HPDE6-E6E7 (cell line): ENCODE results near the gene NUTM2D.
"Not testable (repeated sequence)": the region's sequence is repeated elsewhere in the genome, so short reads cannot be mapped to it uniquely, and the experiment has no call there.

Experiments
- DNase-seq: peaks from one replicate; pipeline ENCODE4 v3.0.0; 2011; ENCODE audit warnings: missing footprints; ENCODE audit errors: extremely low spot score

Gene NUTM2D

DNA sequence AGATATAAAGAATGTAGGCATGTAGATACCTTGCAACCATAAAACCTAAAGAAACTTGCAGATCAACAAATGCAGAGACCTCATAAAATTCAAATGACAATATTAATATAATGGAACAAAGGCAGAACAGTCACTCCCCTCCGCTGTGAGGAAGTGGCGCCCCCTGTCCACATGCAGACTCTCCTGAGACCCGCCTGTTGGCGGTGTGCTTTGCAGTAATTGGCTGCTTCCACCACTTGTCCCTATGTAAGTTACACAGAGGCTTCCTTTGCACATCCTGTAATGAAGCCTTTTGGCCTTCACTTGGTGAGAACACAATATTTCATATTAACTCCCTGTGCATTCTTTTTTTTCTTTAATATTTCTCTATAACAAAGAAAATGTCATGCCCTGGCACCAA lies 21.6 kb downstream of the NUTM2D start:
- DNase-seq: not testable (repeated sequence)

- DNase-seq: not testable (repeated sequence)
Observed at GRCh38 chr10:87383149-87383857, 25.8 kb downstream of the NUTM2D start.

DNA sequence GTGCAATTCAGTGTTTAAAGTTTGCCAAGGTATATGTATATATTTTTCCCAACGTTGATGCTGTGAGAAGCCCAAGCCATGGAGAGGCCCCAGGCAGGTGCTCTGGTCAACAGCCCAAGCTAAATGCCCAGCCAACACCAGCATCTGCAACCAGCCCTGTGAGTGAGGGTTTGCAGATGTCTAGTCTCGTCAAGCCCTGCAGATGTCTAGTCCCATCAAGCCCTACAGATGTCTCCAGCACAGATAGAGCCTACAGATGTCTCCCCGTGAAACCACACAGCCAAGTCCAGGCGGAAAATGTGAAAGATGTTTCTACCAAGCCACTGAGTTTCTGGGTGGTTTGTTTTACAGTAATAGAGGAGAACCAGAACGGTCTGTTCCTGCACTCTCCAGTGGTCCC lies 26.7 kb downstream of the NUTM2D start:
- DNase-seq: not testable (repeated sequence)

GRCh38 chr10:87385762-87386360 lies 28.3 kb downstream of the NUTM2D start:
- DNase-seq: not testable (repeated sequence)

DNA sequence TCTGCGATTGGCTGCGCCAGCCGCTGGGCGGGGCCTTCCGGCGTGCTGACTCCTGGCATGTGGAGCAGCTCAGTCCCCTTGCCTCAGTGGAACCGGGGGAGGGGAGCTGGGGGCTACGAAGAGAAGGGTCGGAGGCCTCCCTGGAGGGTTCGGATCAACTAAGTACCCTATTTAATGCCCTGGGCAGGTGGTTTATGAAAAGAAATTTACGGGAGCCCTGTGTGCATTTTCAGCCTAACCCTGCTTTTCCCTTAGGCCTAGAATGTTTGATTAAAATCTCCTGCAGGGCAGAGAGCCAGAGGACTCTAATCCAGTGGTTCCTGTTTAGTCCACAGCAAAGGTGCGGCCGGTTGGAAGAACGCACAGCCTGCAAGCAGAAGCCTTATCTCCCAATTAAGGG lies 33.8 kb downstream of the NUTM2D start:
- DNase-seq: not testable (repeated sequence)

DNA sequence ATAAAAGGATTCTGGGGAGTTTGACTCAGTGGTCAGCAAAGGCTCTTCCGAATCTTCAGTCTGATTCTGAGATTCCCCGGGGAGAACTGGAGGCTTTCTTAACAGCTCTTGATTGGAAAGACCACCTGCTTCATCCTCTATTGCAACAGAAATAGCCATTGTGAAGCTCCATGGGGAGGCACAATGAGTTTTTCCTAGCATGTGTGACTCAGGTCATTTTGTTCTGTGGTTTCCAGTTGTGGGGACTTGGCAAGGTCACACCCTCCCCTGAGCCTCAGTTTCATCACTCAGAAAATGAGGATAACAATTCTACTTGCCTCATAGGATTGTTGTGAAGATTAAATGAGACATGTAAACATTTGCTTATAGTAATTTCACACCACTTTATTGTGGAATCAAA lies 38.7 kb downstream of the NUTM2D start:
- DNase-seq: not testable (repeated sequence)

- not testable (repeated sequence) for DNase-seq
Observed at GRCh38 chr10:87398436-87398835, 40.9 kb downstream of the NUTM2D start.

DNA sequence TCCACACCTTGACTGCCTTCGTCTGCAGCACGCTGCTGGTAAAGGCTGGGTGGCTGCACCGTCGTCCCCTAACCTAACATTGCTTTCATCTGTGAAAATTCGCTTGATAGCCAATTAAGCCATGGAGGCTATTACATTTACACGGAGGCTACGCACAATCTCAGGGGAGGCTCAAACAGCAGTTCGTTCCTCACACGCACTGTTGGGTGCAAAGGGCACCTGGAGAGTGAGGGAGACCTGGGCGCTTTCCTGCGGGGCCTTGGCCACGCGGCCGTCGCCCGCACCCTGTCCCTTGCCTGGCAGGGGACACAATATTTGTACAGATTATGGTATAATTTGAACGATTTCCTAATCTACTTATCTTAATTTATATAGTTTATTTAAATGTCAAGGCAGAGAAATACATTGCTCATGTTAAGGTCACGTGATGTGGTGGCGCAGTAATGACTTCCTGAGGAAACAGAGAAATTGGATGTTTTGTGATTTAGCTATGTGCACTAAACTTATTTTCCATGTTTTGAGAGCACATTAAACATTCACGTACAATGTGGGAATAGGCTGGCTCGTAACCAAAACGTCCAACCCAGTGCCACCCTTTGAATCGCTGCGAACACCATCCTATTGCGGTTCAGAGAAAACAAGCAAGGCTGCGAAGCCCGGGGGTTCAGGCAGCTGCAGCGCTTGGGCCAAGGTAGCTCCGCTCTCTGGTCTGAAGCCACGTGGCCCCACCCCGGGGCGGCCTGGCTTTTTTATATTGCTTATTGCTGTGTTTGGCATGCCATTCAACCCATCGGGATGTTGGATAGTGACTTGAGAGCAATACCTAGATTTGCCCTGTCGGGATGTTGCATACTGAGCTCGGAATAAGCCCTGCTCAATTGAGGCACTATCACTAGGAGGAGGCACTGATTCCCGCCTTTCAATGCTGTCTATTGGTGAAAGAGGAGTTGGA lies 50.2 kb downstream of the NUTM2D start:
- DNase-seq: not testable (repeated sequence)

DNA sequence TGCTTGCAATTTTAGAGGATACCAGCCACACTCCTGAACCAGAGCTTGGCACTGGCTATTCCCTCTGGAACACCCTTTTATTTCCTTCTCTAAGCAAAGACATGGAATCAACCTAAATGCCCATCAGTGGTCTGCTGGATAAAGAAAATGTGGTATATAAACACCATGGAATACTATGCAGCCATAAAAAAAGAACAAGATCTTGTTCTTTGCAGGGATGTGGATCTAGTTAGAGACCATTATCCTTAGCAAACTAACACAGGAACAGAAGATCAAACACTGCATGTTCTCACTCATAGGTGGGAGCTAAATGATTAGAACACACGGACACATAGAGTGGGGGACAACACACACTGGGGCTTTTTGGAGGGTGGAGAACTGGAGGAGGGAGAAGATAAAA lies 56.4 kb downstream of the NUTM2D start:
- not testable (repeated sequence) for DNase-seq
